Type B pancreatic cell (in vitro differentiated cells): ENCODE measurements around the gene EIF4E2. TPM values are rescaled to one million over a fixed set of nuclear protein-coding genes. Genes with fewer than 3 reads are reported as not detected.

ENCODE experiments used
- DNase-seq: peaks from one replicate; pipeline ENCODE4 v3.0.0; 2021; ENCODE audit warnings: mixed read lengths; ENCODE audit not compliant: unreplicated experiment; ENCODE audit errors: extremely low spot score
- H3K27ac Mint-ChIP-seq: 2 replicates; pipeline ENCODE4 v1.8.0; 2021; ENCODE audit warnings: mild to moderate bottlenecking, mixed read lengths
- H3K27me3 Mint-ChIP-seq: 2 replicates; pipeline ENCODE4 v1.8.0; 2021; ENCODE audit warnings: mixed read lengths
- H3K36me3 Mint-ChIP-seq: 2 replicates; pipeline ENCODE4 v1.8.0; 2021; ENCODE audit warnings: mixed read lengths
- H3K4me1 Mint-ChIP-seq: one replicate; pipeline ENCODE4 v1.8.0; 2021; ENCODE audit warnings: mixed read lengths; ENCODE audit not compliant: unreplicated experiment
- H3K4me3 Mint-ChIP-seq: 2 replicates; pipeline ENCODE4 v1.8.0; 2021; ENCODE audit warnings: mild to moderate bottlenecking, mixed read lengths
- H3K9me3 Mint-ChIP-seq: 2 replicates; pipeline ENCODE4 v1.8.0; 2021; ENCODE audit warnings: mixed read lengths
- CTCF ChIP-seq: fragments of 200-600 bp; sonication (generic); conservative IDR thresholded peaks from 2 replicates; pipeline ENCODE4 v1.5.0; 2021; ENCODE audit warnings: antibody characterized with exemption, mild to moderate bottlenecking
- total RNA-seq: library from RNA; stranded (reverse); gene quantifications from 2 replicates; pipeline ENCODE4 v1.2.1, GENCODE V29; 2021; ENCODE audit warnings: low replicate concordance

EIF4E2 gene
- total RNA-seq, 1 donor from 2014 or later: 77.1 TPM

- Mint-ChIP-seq H3K4me1 (no peaks in the 10 kb centered on the region), H3K27me3 (peaks cover 46% of the 10 kb centered on the region), H3K36me3 (no peaks in the 10 kb centered on the region), H3K9me3 (no peaks in the 10 kb centered on the region), H3K4me3 (no peak within 1 kb of the TSS), H3K27ac (no peak within 1 kb of the TSS)
- no peak for DNase-seq
- no peak for TF ChIP-seq CTCF
These were observed 24.6 kb upstream of the EIF4E2 start, which contains the start of gene CHRND for GRCh38 chr2:232525791-232526371. CHRND (plus strand) TSS chr2:232526160; CDS start chr2:232526216, 56 bp downstream.

GRCh38 chr2:232526372-232526941, 24.0 kb upstream of the EIF4E2 start:
- H3K4me3 Mint-ChIP-seq: no peak overlapping the region
- no peak overlapping the region for H3K27ac Mint-ChIP-seq
- no peak for TF ChIP-seq CTCF
- DNase-seq: no peak
- no peaks in the 10 kb centered on the region for H3K9me3 Mint-ChIP-seq
- H3K36me3 Mint-ChIP-seq: no peaks in the 10 kb centered on the region
- H3K4me1 Mint-ChIP-seq: no peaks in the 10 kb centered on the region
- H3K27me3 Mint-ChIP-seq: peaks cover 41% of the 10 kb centered on the region

GRCh38 chr2:232527905-232528470, 22.5 kb upstream of the EIF4E2 start:
- no peak for DNase-seq
- Mint-ChIP-seq H3K36me3 (no peaks in the 10 kb centered on the region), H3K4me1 (no peaks in the 10 kb centered on the region), H3K9me3 (no peaks in the 10 kb centered on the region), H3K4me3 (no peak overlapping the region), H3K27me3 (peaks cover 36% of the 10 kb centered on the region), H3K27ac (no peak overlapping the region)
- no peak for TF ChIP-seq CTCF

- TF ChIP-seq CTCF: no peak
- no peak overlapping the region for H3K4me3 Mint-ChIP-seq
- peaks cover 31% of the 10 kb centered on the region for H3K27me3 Mint-ChIP-seq
- H3K36me3 Mint-ChIP-seq: no peaks in the 10 kb centered on the region
- no peak overlapping the region for H3K27ac Mint-ChIP-seq
- peaks cover 2% of the 10 kb centered on the region for H3K4me1 Mint-ChIP-seq
- no peaks in the 10 kb centered on the region for H3K9me3 Mint-ChIP-seq
- DNase-seq: no peak
These were observed 21.6 kb upstream of the EIF4E2 start for GRCh38 chr2:232528746-232529460.

GRCh38 chr2:232529806-232530547, 20.5 kb upstream of the EIF4E2 start:
- Mint-ChIP-seq H3K36me3 (no peaks in the 10 kb centered on the region), H3K27ac (no peak overlapping the region), H3K4me1 (peaks cover 4% of the 10 kb centered on the region), H3K27me3 (peaks cover 25% of the 10 kb centered on the region), H3K9me3 (no peaks in the 10 kb centered on the region), H3K4me3 (no peak overlapping the region)
- DNase-seq: no peak
- TF ChIP-seq CTCF: no peak
